GM19099 (cell line): Measurements from ENCODE around the gene MOCS2.

Experiments
- POLR2A ChIP-seq: IDR thresholded peaks from 3 replicates; pipeline ENCODE4 v1.6.1; 2011; ENCODE audit warnings: low read depth; ENCODE audit not compliant: insufficient read length; ENCODE audit errors: extremely low read depth

MOCS2 gene

DNA sequence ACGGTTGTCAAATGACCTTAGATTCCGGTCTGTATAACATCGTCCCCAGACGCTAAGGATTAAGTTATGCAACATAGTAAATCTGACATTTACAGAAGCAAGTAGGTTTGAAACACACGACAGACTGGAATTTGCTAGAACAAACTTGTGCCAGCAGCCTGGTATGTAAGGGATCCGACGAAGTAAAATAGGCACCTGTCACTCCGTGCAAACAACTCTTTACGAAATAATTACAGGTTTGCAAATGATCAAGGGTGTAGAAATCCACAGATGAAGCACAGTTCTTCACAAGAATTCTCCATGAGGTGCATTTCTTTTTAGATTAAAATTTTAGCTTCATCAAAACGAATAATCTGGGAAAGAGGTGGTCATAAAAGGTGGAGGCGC is 508 bp downstream of the MOCS2 start:
- TF ChIP-seq POLR2A = no peak

DNA sequence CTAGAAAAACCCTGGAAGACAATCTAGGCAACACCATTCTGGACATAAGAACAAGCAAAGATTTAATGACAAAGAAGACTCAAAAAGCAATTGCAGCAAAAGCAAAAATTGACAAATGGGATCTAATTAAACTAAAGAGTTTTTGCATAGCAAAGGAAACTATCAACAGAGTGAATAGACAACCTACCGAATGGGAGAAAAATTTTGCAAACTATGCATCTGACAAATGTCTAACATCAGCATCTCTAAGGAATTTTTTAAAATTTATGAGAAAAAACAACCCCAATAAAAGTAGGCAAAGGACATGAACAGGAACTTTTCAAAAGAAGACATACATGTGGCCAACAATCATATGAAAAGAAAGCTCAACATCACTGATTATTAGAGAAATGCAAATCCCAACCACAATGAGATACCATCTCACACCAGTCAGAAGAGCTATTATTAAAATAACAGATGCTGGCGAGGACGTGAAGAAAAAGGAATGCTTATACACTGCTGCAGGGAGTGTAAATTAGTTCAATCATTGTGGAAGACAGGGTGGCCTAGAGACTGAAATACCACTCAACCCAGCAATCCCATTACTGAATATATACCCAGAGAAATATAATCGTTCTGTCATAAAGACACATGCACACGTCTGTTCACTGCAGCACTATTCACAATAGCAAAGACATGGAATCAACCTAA is 3.8 kb downstream of the MOCS2 start:
- TF ChIP-seq POLR2A = no peak

DNA sequence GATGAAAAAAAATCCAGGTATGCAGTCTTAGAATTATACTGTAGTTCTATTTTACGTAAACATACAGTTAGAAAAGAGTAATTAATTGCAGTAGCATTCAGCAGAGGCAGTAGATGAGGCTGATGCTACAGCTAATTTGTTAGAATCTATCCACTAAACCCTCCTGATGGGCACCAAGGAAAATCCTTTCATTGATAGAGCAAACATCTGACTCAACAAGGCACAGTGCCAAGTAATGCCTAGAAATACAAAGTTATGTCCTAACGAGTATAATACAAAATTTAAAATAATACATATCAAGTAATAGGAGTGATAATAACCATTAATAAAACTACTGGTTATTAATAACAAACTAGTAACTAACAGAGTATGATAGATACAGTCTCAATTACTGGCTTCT is 9.0 kb downstream of the MOCS2 start:
- no peak for TF ChIP-seq POLR2A

DNA sequence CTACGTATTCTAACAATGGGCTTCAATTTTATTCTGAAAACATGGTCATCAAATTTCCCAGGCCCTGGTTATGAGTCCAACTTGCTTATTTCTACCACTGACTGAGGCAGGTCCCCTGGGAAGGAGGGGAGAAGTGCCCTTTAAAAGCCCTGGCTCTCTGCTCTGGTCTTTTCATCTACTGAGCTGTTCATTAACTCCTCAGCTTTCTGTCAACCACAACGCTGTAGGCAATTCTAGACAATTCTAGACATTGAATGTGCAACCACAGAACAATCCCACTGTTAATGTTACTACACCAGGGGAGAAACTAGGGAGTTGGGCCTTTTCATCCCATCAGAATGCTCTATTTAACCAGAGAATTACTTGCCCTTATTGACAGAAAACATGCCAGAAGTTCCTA is 10.0 kb downstream of the MOCS2 start:
- TF ChIP-seq POLR2A = no peak

DNA sequence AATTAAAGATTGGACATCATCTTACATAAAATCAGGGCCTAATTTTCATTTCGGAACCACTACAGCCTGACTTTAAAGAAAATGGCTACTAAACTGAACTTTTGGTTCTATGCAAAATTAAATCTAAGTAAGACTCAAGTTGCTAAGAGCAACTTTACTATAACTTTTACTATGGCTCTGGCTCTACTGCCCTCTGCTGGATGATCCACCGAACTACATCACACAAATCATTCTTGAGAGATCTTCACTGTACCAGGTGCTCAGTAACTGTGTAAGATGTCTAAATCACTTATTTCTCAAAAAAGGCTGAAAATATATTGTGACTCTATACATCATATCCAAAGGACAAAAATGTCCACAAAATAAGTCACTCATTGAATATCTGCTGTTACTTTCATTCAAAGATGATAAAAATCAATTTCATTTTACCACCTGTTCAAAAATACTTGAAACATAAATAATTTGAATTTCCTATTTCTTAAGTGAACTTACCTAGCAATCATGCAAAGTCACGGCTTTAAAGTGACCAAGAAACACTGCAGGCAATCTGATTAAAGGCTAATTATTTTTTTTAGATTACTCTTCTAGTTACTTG is 13.5 kb downstream of the MOCS2 start:
- no peak for TF ChIP-seq POLR2A

DNA sequence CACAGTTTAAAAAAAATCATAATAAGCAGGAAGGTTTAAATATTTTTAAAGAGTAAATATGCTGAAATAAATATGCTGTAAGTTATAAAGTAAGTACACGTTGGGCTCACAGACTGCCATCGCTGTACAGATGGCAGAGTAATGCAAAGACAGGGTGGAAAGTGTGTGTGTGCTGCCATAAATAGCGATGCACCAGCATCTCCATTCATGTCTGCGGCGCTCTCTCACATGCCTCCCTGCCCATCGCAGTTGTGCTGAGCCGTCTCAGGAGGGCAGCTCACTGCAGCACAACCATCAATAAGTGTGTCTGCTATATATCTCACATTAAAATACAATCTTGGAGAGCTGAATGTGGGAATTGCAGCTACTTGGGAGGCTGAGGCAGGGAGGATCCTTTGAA is 14.3 kb downstream of the MOCS2 start:
- no peak for TF ChIP-seq POLR2A

DNA sequence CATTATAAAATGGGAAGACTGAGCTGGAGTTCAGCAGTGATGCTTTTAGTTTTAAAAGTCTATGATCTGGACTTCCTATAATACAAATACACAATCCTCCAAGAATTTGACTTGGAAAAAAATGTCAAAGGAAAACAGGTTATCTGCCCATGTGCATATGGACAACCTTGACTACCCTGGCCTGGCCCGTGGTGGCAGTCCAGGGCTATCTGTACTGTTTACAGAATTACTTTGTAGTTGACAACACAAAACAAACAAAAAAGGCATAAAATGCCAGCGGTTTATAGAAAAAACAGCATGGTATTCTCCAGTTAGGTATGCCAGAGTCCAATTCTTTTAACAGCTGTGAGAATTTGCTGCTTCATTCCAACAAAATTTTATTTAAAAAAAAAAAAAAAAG is 17.3 kb downstream of the MOCS2 start:
- TF ChIP-seq POLR2A = no peak

DNA sequence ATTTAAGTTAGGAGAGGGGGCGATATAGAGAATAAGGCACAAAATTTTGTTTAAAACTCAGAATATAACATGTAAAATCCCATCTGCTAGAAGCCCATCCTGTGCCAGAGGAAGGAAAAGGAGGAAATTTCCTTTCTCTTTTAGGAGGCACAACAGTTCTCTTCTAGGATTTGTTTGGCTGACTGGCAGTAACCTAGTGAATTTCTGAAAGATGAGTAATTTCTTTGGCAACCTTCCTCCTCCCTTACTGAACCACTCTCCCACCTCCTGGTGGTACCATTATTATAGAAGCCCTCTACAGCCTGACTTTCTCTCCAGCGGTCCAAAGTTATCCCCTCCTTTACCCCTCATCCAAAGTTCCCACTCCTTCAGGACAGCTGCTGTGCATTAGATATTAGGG is 18.3 kb downstream of the MOCS2 start:
- no peak for TF ChIP-seq POLR2A

DNA sequence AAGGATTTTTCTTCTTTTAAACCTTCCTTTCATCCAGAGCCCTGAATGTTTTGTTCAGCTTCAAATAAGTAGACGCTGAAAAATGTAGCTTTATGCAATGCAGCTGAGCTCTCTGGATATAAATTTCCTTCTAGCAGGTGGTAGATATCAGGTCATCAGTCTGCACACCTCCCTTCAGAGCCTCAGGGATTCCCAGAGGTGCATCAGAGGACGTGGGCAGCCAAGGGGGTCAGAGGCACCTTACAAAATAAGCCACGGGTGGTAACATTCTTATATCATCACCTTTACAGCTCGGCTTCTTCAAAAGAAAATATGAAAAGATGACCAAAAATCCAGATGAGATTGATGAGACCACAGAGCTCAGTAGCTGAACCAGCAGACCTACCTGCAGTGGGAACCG is 19.3 kb downstream of the MOCS2 start:
- TF ChIP-seq POLR2A = no peak

DNA sequence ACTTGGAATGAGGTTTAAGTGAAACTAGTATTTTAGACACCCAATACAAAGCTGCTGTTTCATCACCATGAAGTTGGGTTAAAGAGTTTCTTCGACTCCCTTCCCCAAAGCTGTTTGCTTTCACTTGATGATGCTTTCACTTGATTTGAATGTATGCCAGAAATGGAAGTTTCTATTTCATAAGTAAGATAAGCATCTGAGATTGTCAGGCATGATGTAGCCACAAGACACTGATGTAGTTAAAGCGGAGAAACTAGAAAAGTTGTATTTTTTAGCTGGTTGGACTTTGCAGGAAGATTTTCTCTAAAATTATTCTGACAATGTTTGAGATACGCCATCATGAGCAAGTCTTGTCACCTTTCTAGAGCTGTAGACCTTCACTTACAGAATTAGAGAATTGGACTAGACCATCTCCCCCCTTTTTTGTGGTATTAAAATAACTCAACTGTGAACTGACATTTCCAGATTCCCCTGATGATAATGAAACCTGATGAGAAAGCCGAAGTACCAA is 20.0 kb downstream of the MOCS2 start:
- no peak for TF ChIP-seq POLR2A

DNA sequence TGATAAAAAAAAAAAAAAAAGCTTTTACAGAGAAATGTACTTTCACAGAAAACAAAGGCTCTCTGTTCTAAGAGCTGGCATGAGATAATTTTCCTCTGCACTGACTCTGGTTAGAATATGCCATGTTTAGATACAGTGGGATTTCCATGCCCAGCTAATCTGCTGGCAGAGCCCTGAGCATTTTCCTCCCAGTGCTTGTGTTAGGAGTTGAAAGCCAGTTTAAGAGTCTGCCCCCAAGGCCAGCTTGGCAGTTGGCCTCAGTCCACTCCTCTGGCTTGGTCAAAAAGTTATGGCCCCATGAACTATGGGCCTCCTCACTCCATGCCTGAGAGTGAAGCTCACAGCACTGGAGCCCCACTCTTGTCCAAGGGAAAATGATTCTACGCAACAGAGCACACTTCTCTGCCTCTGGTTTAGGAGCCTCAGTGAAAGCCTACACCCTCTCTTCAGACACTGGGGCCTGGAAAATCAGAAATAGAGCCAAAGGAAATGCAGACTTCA is 21.9 kb downstream of the MOCS2 start:
- TF ChIP-seq POLR2A = no peak

DNA sequence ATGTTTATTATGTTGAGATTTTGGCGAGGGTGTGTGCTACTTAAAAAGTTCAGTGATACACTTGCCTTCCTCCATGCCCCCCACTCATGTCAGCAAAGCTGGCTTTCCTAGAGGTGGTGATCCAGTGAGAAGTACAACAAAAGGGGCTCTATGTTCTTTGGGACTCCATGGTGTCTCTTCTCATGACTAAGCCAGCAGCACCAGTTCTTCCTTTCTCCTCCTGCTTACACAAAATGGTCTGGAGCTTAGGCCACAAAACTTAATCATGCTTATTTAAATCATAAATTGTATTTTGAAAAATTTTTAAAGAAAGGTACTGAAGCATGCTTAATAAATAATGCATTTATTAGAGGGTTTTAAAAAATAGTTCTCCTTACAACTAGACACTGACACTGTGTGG is 22.4 kb downstream of the MOCS2 start:
- TF ChIP-seq POLR2A = no peak

DNA sequence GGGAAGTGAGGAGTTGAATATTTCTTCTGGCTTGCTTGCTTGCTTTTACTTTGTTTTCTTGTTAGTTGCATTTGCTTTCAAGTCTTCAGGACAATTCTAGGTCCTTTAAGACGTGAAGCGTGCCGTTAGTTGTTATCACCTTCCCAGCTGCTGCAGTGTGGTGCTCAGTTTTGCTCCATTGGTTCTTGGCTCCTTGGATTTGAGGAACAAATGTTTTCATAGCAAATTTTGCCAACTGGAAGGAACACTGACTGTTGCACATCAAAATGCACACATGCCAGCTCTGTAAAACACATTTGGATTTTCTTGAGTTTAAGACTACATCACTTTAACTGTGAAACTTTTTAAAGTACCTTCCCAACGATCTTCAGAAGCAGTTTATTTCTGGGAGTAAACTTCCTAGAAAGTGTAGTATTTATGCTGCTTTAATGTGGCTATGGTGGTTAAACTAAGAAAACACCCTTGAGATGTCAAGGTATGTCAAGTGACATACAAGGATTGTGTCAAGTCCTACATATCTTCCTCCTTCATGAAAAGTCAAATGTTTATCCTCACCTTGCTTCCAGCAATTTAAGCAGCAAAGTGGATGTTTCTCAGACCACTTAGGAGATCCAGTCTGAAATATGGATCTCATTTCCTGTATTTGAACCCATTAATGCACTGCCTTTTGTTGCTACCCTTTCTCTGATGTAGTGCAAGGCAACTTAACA is 24.9 kb downstream of the MOCS2 start:
- no peak for TF ChIP-seq POLR2A

DNA sequence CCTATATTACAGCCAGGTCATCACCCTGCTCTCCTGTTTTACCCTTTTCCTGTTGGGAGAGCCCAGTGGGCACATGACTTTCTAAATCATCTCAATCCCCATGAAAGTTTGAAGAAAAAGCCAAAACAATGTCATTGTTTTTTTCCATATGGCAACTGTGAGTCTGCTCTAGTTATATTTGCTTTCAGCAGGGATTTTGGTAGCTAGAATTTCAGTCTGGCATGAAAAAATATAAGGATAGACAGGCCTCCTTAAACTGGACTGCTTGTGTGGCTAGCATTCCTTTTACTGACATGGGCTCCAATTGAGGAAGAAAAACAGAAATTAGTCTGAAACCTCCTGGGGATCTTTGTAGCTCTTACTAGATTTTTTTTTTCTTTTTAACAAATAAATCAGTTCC is 25.6 kb downstream of the MOCS2 start:
- no peak for TF ChIP-seq POLR2A

DNA sequence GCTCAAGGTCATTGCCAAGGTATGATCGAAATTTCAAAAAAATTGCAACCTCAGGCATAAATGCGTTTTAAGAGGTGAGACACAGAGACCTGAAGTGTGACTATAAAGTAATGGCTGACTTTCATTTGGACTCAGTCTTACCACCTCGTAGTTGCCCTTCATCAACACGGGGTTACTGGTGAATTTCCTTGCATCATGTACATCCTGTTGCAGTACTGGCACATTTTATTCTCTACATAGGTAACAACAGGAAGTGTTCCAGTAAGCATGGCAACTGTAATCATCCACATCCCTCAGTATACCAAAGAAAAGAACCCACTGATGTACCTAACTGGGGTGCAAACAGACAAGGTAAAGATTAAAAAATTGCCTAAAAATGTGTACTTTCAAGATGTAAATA is 29.3 kb downstream of the MOCS2 start:
- TF ChIP-seq POLR2A = no peak

DNA sequence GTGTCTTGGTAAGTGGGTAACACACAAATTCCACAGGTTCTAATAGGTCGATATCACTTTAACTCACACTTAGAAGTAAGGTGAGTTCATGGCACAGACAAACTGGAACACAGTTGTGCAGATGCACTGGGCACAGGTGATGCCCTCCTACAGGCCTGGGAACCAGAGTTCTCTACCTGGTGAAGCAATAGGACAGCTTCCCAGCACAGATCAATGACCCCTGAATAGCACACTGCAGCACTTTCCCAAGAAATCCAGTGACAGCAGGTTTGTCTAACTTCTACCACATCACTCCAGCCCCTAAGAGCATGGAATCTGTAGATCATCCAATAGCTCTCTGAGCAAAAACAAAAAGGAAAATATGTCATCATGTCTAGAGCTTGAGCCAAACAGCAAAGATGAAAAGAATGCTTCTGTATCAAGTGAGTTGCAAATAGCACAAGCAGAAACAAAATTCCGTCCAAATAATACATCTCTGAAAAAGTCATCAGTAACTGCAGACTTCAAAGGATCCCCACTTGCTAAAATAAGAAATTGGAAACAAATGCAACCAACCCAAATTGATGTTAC is 33.5 kb downstream of the MOCS2 start:
- no peak for TF ChIP-seq POLR2A

DNA sequence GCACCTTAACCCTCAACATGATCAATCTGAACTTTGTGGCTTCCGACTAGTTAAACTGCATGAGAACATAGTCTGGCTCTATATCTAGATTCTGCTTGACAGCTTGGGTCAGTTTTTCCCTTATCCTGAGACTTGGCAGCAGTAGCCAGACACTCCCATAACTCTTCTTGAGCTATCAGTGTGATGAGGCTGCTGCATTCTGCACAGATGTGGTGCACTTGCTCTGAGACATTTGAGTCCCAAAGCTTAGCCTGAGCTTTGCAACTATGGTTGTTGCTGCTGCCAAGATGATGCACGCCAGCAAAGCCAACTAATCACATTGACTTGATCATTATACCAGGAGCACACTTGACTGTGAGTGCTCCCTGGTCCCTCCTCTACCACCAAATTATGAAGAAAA is 36.2 kb downstream of the MOCS2 start:
- TF ChIP-seq POLR2A = no peak

DNA sequence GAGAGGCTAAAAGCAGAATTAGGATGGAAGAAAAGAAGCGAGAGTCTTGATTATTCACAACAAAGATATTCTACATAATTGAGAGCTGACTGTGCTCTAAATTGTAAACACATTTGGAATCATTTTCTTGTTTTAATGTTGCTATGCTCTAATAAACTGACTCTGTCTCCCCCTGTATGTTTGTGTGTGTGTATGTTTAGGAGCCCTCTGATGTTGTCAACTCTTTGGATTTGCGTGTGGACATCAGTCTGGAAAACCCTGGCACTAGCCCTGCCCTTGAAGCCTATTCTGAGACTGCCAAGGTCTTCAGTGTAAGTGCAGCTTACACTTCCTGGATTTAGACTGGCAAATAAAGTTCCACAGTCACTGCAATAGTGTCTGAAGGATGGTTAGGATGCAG is 37.8 kb downstream of the MOCS2 start:
- TF ChIP-seq POLR2A = no peak
